ENCODE measurements around the gene PCSK1N.

The PCSK1N gene

GRCh38 chrX:48787505-48788443, 47.6 kb downstream of the PCSK1N start:
- no peak for DNase-seq

GRCh38 chrX:48786825-48787504, 48.4 kb downstream of the PCSK1N start:
- DNase-seq: no peak

GRCh38 chrX:48786341-48786800, 49.0 kb downstream of the PCSK1N start, which contains the start of gene GATA1:
Gene GATA1 (plus strand): TSS chrX:48786590. CDS start chrX:48791110, 4,520 bp downstream.
- no peak for DNase-seq

DNA sequence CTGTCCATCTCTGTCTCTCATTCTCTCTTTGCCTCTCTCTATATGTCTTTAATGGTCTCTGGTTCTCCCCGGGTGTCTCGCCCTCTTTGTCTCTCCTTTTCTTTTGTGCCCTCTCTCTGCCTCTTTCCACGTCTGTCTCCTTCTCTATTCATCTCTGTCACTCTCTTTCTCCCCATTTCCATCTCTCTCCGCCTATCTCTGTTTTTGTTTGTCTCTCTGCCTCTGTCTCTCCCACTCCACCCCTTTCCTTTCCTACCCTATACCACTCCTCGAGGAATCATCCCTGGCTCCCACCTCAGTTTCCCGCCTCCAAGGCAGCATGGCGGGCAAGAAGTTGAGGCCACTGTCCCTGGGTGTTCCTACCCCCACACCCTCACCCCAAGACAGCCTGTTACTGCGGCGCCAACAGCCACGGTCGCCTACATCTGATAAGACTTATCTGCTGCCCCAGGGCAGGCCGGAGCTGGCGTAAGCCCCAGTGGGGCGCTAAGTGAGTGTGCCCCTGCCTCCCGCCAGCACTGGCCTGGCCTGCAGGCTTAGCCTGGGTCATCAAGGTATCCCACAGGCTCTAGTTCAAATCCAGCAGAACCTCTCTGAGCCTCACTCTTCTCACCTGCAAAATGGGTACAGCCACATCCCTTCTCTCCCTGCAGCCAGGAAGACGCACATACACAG, 49.7 kb downstream of the PCSK1N start:
- no peak for DNase-seq

- no peak for DNase-seq
Measured at GRCh38 chrX:48785186-48785539, 50.2 kb downstream of the PCSK1N start.

DNA sequence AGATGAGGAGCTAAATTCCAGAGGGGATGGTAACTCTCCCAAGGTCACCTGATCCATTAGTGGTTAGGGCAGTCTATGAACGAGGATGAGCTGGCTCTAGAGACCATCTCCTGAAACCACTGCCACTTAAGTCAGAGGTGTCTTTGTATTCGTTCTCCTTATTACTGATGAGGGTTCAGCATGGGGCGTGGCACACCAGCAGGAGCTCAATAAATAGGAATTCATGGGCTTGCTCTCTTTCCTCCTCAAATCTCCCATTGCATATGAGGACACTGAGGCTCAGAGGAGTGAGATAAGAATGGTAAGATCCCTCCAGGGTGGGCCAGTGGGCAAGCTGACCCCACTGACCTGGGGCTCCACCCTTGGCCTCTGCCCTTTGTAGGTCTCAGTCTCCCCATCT, 50.7 kb downstream of the PCSK1N start:
- DNase-seq: no peak

- no peak for DNase-seq
Measured at GRCh38 chrX:48782795-48783194, 52.6 kb downstream of the PCSK1N start.

- DNase-seq: no peak
Measured at GRCh38 chrX:48782216-48782615, 53.2 kb downstream of the PCSK1N start.

- DNase-seq: no peak
Measured at GRCh38 chrX:48781705-48782104, 53.7 kb downstream of the PCSK1N start.
